Tibial nerve (tissue), 4 donors: Measurements from ENCODE around the gene PIGQ. TPM values are rescaled to one million over a fixed set of nuclear protein-coding genes. Genes with fewer than 3 reads are reported as not detected.

Experiments used
- DNase-seq, 2 donors: peaks; one replicate each; pipeline ENCODE4 v3.0.0-alpha.2; 2019; ENCODE audit warnings: low spot score in 2 of 2
- H3K27ac ChIP-seq, 4 donors: fragments of 200-600 bp; sonication (generic) in 3 of 4; one replicate each; pipeline ENCODE4 v1.5.1; 2017 to 2019; ENCODE audit warnings: mild to moderate bottlenecking in 1 of 4
- H3K27me3 ChIP-seq, 2 donors: fragments of 200-600 bp; sonication (generic) in 1 of 2; one replicate each; pipeline versions ENCODE4 v1.5.1 to v1.6.0; 2017 to 2019
- H3K36me3 ChIP-seq, 3 donors: fragments of 200-600 bp; sonication (generic); one replicate each; pipeline ENCODE4 v1.5.1; 2018 to 2019
- H3K4me1 ChIP-seq, 4 donors: fragments of 200-600 bp; sonication (generic) in 3 of 4; one replicate each; pipeline ENCODE4 v1.5.1; 2017 to 2019
- H3K4me3 ChIP-seq, 4 donors: fragments of 200-600 bp; sonication (generic) in 3 of 4; one replicate each; pipeline ENCODE4 v1.5.1; 2017 to 2019; ENCODE audit warnings: mild to moderate bottlenecking in 1 of 4, moderate library complexity in 1 of 4
- H3K9me3 ChIP-seq, 4 donors: fragments of 200-600 bp; sonication (generic) in 3 of 4; one replicate each; pipeline ENCODE4 v1.5.1; 2017 to 2019
- CTCF ChIP-seq, 5 experiments: fragments of 200-600 bp in 3 of 5; fragments of 450-650 bp in 2 of 5; sonication (generic) in 3 of 5; IDR thresholded peaks; one replicate each; pipeline ENCODE4 v1.5.1; 2016 to 2019; ENCODE audit warnings: antibody characterized with exemption in 5 of 5, mild to moderate bottlenecking in 3 of 5, moderate library complexity in 2 of 5
- EP300 ChIP-seq, 2 donors: sonication (generic); formaldehyde crosslinking; IDR thresholded peaks; one replicate each; pipeline ENCODE4 v1.6.1; 2017; ENCODE audit warnings: antibody characterized with exemption in 2 of 2, mild to moderate bottlenecking in 1 of 2
- POLR2A ChIP-seq, 2 donors: fragments of 450-650 bp; IDR thresholded peaks; one replicate each; pipeline ENCODE4 v1.6.1; 2017; ENCODE audit warnings: antibody characterized with exemption in 2 of 2, mild to moderate bottlenecking in 2 of 2, moderate library complexity in 2 of 2
- WGBS, 2 donors: methylation state at CpG; one replicate each; pipeline ENCODE4 v1.1.5; 2018; 5-methylcytosine and 5-hydroxymethylcytosine counted together
- total RNA-seq, 4 donors: library from RNA; depleted of rRNA; stranded (reverse); fragments of >200 nt; gene quantifications; one replicate each; pipeline ENCODE4 v1.1.0, GENCODE V29; 2016

Gene PIGQ
- total RNA-seq, 4 donors from 2014 or later = 49.2 to 89.6 (median 71.8) TPM

GRCh38 chr16:586645-587590 is 17.1 kb downstream of the PIGQ start:
- TF ChIP-seq EP300 (IDR thresholded peaks at IDR 0.05) = no peak
- TF ChIP-seq POLR2A (IDR thresholded peaks at IDR 0.05) = no peak
- no peak for TF ChIP-seq CTCF (IDR thresholded peaks at IDR 0.05)
- H3K4me1 ChIP-seq = peaks cover 0 to 57% (median 27%) of the 10 kb centered on the region in 4 donors
- WGBS, 2 donors = 36 to 51% methylated on average over 5 to 14 of the region's 14 CpGs
- H3K27me3 ChIP-seq = no peaks in the 10 kb centered on the region
- DNase-seq = no peak
- peaks cover 0 to 17% (median 0%) of the 10 kb centered on the region in 3 donors for H3K36me3 ChIP-seq
- H3K9me3 ChIP-seq = no peaks in the 10 kb centered on the region
- no peak overlapping the region for H3K4me3 ChIP-seq
- H3K27ac ChIP-seq = peak overlapping the region in 1 of 4 donors; percentile 14

GRCh38 chr16:588639-588888 is 18.8 kb downstream of the PIGQ start:
- Histone ChIP-seq H3K4me3 (peak overlapping the region; percentile 42 to 100 (median 90)), H3K9me3 (no peaks in the 10 kb centered on the region), H3K4me1 (peaks cover 0 to 67% (median 36%) of the 10 kb centered on the region in 4 donors), H3K27ac (peak overlapping the region; percentile 81 to 98 (median 92)), H3K27me3 (no peaks in the 10 kb centered on the region), H3K36me3 (peaks cover 0 to under 1% (median 0%) of the 10 kb centered on the region in 3 donors)
- DNase-seq = no peak
- TF ChIP-seq CTCF (IDR thresholded peaks at IDR 0.05) = no peak
- TF ChIP-seq POLR2A (IDR thresholded peaks at IDR 0.05) = no peak
- no peak for TF ChIP-seq EP300 (IDR thresholded peaks at IDR 0.05)
- 0 to 2% methylated on average over 15 to 21 of the region's 21 CpGs for WGBS, 2 donors

- Histone ChIP-seq H3K27me3 (no peaks in the 10 kb centered on the region), H3K4me3 (peak overlapping the region; percentile 42 to 100 (median 90)), H3K4me1 (peaks cover 0 to 70% (median 36%) of the 10 kb centered on the region in 4 donors), H3K27ac (peak overlapping the region; percentile 81 to 98 (median 92)), H3K36me3 (no peaks in the 10 kb centered on the region), H3K9me3 (no peaks in the 10 kb centered on the region)
- DNase-seq = peak; percentile 96 to 99
- 1 to 2% methylated on average over 32 to 47 of the region's 107 CpGs for WGBS, 2 donors
- TF ChIP-seq POLR2A (IDR thresholded peaks at IDR 0.05) (peak; percentile 56 to 79), CTCF (IDR thresholded peaks at IDR 0.05) (no peak), EP300 (IDR thresholded peaks at IDR 0.05) (peak in 1 of 2 donors; percentile 57)
Measured at GRCh38 chr16:588889-589657, 19.3 kb downstream of the PIGQ start.

GRCh38 chr16:589658-590187 is 20.0 kb downstream of the PIGQ start, which contains the start of gene RAB40C:
Gene RAB40C, plus strand, starts transcription at chr16:590066. Its CDS starts 226 bp downstream, at chr16:590292.
- 1% methylated on average over 20 to 31 of the region's 67 CpGs for WGBS, 2 donors
- TF ChIP-seq POLR2A (IDR thresholded peaks at IDR 0.05) (no peak), EP300 (IDR thresholded peaks at IDR 0.05) (peak; percentile 25 to 48), CTCF (IDR thresholded peaks at IDR 0.05) (peak in 3 of 5 experiments; percentile 7 to 14 (median 10))

More at GRCh38 chr16:589658-590187, 20.0 kb downstream of the PIGQ start, which contains the start of gene RAB40C:
- Histone ChIP-seq H3K4me1 (peaks cover 0 to 70% (median 36%) of the 10 kb centered on the region in 4 donors), H3K27me3 (no peaks in the 10 kb centered on the region), H3K4me3 (peak within 1 kb of the TSS; percentile 88 to 100 (median 95)), H3K36me3 (peaks cover 0 to 6% (median 0%) of the 10 kb centered on the region in 3 donors), H3K27ac (peak within 1 kb of the TSS; percentile 81 to 98 (median 92)), H3K9me3 (no peaks in the 10 kb centered on the region)
- peak; percentile 98 to 99 for DNase-seq
